Left lung (tissue), 14 donors: ENCODE data around the gene ITIH2. TPM values are rescaled to one million over a fixed set of nuclear protein-coding genes. Genes with fewer than 3 reads are reported as not detected.
"Not testable (repeated sequence)": the region's sequence is repeated elsewhere in the genome, so short reads cannot be mapped to it uniquely, and the experiment has no call there.

Experiments
- ATAC-seq: fragments of 200-7000 bp; cut with Tn5 transposase; one replicate; pipeline ENCODE4 v1.9.1; 2020; ENCODE audit warnings: moderate library complexity
- DNase-seq, 4 donors: peaks; one replicate each; pipeline ENCODE4 v3.0.0-alpha.2; 2013 to 2020
- H3K27ac ChIP-seq, 2 donors: fragments of 200-600 bp; sonication (generic) in 1 of 2; one replicate each; pipeline versions ENCODE4 v1.5.0 to v1.8.0; 2020 to 2021
- H3K27me3 ChIP-seq, 2 donors: fragments of 200-600 bp; sonication (generic) in 1 of 2; one replicate each; pipeline versions ENCODE4 v1.5.0 to v1.8.0; 2020 to 2021
- H3K36me3 ChIP-seq, 2 donors: fragments of 200-600 bp; sonication (generic) in 1 of 2; one replicate each; pipeline versions ENCODE4 v1.5.0 to v1.8.0; 2020 to 2021
- H3K4me1 ChIP-seq, 2 donors: fragments of 200-600 bp; one replicate each; pipeline ENCODE4 v1.8.0; 2021
- H3K4me3 ChIP-seq, 2 donors: fragments of 200-600 bp; sonication (generic) in 1 of 2; one replicate each; pipeline versions ENCODE4 v1.5.0 to v1.8.0; 2020 to 2021; ENCODE audit warnings: mild to moderate bottlenecking in 1 of 2
- H3K9me3 ChIP-seq, 2 donors: fragments of 200-600 bp; sonication (generic) in 1 of 2; one replicate each; pipeline versions ENCODE4 v1.5.0 to v1.8.0; 2020 to 2021
- intact Hi-C, 2 donors: fragments of 100-400 bp; cut with DNase I; formaldehyde crosslinking; loops; one replicate each; pipeline versions ENCODE4 v1.11.2 to v1.14.2; 2022
- long read RNA-seq, 12 donors: library from polyadenylated mRNA in 2 of 12; unstranded in 2 of 12; transcript quantifications; one replicate each; pipeline ENCODE4 v2.0.0 and lab custom pipeline, GENCODE V29; 2019 to 2026
- polyA plus RNA-seq, 6 donors: library from polyadenylated mRNA; unstranded; fragments of 120-200 nt; gene quantifications; one replicate each; pipeline ENCODE4 v1.2.1, GENCODE V29; 2013; ENCODE audit not compliant: insufficient read length in 6 of 6
- total RNA-seq, 2 donors: library from RNA; stranded (reverse); fragmentation: NEBNext Ultra II Directional; extraction: Animal tissue kit (Norgen Biotek cat#: 25700); gene quantifications; one replicate each; pipeline ENCODE4 v1.2.1, GENCODE V29; 2021
- TF ChIP-seq, protein P1 (sequence below), 2 donors: fragments of 200-600 bp; sonication (generic) in 1 of 2; IDR thresholded peaks; one replicate each; pipeline versions ENCODE4 v1.5.0 to v1.8.0; 2021; ENCODE audit warnings: antibody characterized with exemption in 2 of 2
- donor health status: DM: no; HTN: yes; CAD: no.
- donor health status: DM: no; HTN: no; CAD: no.

The ITIH2 gene, protein sequence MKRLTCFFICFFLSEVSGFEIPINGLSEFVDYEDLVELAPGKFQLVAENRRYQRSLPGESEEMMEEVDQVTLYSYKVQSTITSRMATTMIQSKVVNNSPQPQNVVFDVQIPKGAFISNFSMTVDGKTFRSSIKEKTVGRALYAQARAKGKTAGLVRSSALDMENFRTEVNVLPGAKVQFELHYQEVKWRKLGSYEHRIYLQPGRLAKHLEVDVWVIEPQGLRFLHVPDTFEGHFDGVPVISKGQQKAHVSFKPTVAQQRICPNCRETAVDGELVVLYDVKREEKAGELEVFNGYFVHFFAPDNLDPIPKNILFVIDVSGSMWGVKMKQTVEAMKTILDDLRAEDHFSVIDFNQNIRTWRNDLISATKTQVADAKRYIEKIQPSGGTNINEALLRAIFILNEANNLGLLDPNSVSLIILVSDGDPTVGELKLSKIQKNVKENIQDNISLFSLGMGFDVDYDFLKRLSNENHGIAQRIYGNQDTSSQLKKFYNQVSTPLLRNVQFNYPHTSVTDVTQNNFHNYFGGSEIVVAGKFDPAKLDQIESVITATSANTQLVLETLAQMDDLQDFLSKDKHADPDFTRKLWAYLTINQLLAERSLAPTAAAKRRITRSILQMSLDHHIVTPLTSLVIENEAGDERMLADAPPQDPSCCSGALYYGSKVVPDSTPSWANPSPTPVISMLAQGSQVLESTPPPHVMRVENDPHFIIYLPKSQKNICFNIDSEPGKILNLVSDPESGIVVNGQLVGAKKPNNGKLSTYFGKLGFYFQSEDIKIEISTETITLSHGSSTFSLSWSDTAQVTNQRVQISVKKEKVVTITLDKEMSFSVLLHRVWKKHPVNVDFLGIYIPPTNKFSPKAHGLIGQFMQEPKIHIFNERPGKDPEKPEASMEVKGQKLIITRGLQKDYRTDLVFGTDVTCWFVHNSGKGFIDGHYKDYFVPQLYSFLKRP
- total RNA-seq (under 1 TPM in 1 of 2 donors, not detected in 1; 0.55 TPM), polyA plus RNA-seq (1 to 10 TPM; 1.1 to 2.7 (median 1.5) TPM)
- long read RNA-seq, donor 1, partial matches to known transcripts, result 0 of 1 reads
- long read RNA-seq, donor 1, other reads (novel, unspliced or antisense), result 0 of 1 reads
- long read RNA-seq, donor 2, partial matches to known transcripts, result 43 of 57 reads
- long read RNA-seq, donor 2, other reads (novel, unspliced or antisense), result 14 of 57 reads
- long read RNA-seq, donor 3, result 0 reads
- long read RNA-seq, donor 4, result 0 reads
- long read RNA-seq, donor 5, result 0 reads
- long read RNA-seq, donor 6, result 0 reads
- long read RNA-seq, donor 7, result 0 reads
- long read RNA-seq, donor 8, result 0 reads
- long read RNA-seq, donor 9, result 0 reads
- long read RNA-seq, donor 10, result 0 reads
- long read RNA-seq, donor 11, partial matches to known transcripts, result 35 of 36 reads
- long read RNA-seq, donor 11, other reads (novel, unspliced or antisense), result 0 of 36 reads
- long read RNA-seq, donor 12, partial matches to known transcripts, result 0 of 1 reads
- long read RNA-seq, donor 12, other reads (novel, unspliced or antisense), result 0 of 1 reads

DNA sequence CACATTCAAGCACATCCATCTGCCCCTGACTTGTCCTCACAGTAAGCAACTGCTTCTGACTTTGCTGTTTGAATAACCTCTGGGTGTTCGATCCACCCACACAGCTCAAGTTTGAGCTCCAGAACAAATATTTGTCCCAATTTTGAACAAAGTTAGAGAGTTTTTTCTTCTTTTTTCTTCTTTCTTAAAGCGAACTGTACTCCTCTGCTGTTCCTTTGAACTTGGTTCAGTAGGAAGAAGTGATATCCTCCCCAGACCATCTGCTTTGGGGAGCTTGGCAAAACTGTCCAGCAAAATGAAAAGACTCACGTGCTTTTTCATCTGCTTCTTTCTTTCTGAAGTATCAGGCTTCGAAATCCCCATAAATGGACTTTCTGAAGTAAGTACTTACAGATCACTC, at the start of gene ITIH2:
TSS of gene ITIH2 (plus strand) at position 177 of the 400 bp plus-strand sequence. CDS start at position 296, 119 bp downstream.
- ATAC-seq (no peak), DNase-seq (no peak)
- H3K9me3 ChIP-seq, result no peaks in the 10 kb centered on the region
- TF ChIP-seq, protein P1, sequence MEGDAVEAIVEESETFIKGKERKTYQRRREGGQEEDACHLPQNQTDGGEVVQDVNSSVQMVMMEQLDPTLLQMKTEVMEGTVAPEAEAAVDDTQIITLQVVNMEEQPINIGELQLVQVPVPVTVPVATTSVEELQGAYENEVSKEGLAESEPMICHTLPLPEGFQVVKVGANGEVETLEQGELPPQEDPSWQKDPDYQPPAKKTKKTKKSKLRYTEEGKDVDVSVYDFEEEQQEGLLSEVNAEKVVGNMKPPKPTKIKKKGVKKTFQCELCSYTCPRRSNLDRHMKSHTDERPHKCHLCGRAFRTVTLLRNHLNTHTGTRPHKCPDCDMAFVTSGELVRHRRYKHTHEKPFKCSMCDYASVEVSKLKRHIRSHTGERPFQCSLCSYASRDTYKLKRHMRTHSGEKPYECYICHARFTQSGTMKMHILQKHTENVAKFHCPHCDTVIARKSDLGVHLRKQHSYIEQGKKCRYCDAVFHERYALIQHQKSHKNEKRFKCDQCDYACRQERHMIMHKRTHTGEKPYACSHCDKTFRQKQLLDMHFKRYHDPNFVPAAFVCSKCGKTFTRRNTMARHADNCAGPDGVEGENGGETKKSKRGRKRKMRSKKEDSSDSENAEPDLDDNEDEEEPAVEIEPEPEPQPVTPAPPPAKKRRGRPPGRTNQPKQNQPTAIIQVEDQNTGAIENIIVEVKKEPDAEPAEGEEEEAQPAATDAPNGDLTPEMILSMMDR (IDR thresholded peaks at IDR 0.05), result no peak
- no peak within 1 kb of the TSS for H3K4me3 ChIP-seq
- H3K27ac ChIP-seq, result no peak within 1 kb of the TSS
- H3K36me3 ChIP-seq, result no peaks in the 10 kb centered on the region
- intact Hi-C loops, result no loop called here
- H3K27me3 ChIP-seq, result peaks cover 0 to 44% of the 10 kb centered on the region in 2 donors
- H3K4me1 ChIP-seq, result no peaks in the 10 kb centered on the region

DNA sequence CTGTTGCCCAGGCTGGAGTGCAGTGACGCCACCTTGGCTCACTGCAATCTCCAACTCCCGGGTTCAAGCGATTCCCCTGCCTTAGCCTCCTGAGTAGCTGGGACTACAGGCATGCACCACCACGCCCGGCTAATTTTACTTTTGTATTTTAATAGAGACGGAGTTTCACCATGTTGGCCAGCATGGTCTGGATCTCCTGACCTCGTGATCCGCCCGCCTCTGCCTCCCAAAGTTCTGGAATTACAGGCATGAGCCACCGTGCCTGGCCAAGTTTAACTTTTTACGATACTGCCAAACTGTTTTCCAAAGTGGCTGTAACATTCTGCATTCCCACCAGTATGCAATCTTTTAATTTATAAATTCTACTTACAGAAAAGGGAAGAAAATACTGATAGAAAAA, 46.0 kb upstream of the ITIH2 start:
- not testable (repeated sequence) for ATAC-seq

DNA sequence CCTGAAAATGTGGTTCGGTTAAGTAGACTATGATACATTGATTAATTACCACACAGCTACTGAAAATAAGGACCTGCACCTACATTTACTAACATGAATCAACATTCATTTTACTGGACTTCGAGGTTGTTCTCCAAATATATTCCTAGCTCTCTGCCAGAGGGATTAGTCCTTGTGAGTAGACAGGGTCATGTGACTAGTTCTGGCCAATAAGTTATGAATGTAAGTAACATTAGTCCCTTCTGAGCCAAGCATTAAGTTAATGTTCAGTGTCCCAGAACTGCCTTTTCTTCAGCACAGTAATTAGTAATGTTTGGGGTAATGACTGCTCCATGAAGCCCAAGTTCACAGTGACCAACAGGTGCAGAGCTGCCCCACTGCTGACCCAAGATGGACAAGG, 45.6 kb upstream of the ITIH2 start:
- intact Hi-C loops, result no loop called here
- TF ChIP-seq, protein P1 (IDR thresholded peaks at IDR 0.05), result no peak
- H3K4me1 ChIP-seq, result no peaks in the 10 kb centered on the region
- no peak overlapping the region for H3K4me3 ChIP-seq
- DNase-seq, result no peak
- H3K27me3 ChIP-seq, result peaks cover 0 to 6% of the 10 kb centered on the region in 2 donors
- no peak for ATAC-seq
- no peaks in the 10 kb centered on the region for H3K36me3 ChIP-seq
- no peaks in the 10 kb centered on the region for H3K9me3 ChIP-seq
- no peak overlapping the region for H3K27ac ChIP-seq

More for the DNA sequence above, 46.0 kb upstream of the ITIH2 start:
- H3K4me1 ChIP-seq, DNase-seq, intact Hi-C loops, H3K4me3 ChIP-seq, H3K9me3 ChIP-seq, H3K27ac ChIP-seq, H3K27me3 ChIP-seq, H3K36me3 ChIP-seq: not testable (repeated sequence)

DNA sequence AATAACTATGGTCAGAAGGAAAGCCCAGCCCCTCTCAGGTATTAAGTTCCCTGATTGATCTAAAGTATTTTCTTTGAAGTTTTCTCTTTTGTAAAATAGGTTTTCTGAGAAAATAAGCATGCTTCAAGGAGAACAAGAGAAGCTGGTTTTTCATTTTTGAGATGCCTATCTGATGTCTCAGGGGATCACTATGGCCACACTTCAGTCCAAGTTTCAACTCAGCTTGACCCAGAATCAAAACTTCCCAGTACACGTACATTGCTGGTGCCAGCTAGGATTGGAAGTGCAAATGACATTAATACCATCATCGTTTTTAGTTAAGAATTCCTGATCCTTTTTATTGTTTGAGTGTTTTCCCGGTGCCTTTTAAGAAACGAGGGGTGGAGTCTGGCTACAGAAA, 43.6 kb upstream of the ITIH2 start:
- ATAC-seq, result no peak
- intact Hi-C loops, result no loop called here

More for the DNA sequence above, 43.6 kb upstream of the ITIH2 start:
- Histone ChIP-seq H3K9me3 (no peaks in the 10 kb centered on the region), H3K27me3 (peaks cover 0 to 26% of the 10 kb centered on the region in 2 donors), H3K27ac (no peak overlapping the region), H3K36me3 (no peaks in the 10 kb centered on the region), H3K4me3 (no peak overlapping the region), H3K4me1 (no peaks in the 10 kb centered on the region)
- TF ChIP-seq, protein P1 (IDR thresholded peaks at IDR 0.05), result no peak
- DNase-seq, result no peak
